Nucleus accumbens (tissue), 56 donors: ENCODE data around the gene TCERG1.
A peak's percentile ranks its signal among the peaks of the same experiment; 100 is the strongest.
"Not testable (repeated sequence)": the region's sequence is repeated elsewhere in the genome, so short reads cannot be mapped to it uniquely, and the experiment has no call there.

Source experiments
- DNase-seq, 56 donors: peaks; one replicate each; lab custom pipeline; 2025; lab: John Stamatoyannopoulos, UW

Gene TCERG1

GRCh38 chr5:146516151-146516475, 69.0 kb downstream of the TCERG1 start, which contains the start of gene GPR151:
Gene GPR151 (minus strand): TSS chr5:146516190. CDS start chr5:146516113, 77 bp downstream.
- peak in 4 of 56 donors; percentile 14 to 27 (median 16) for DNase-seq

GRCh38 chr5:146519554-146519953, 72.4 kb downstream of the TCERG1 start:
- no peak for DNase-seq

GRCh38 chr5:146520731-146521130, 73.6 kb downstream of the TCERG1 start:
- DNase-seq, result no peak

GRCh38 chr5:146521403-146522106, 74.4 kb downstream of the TCERG1 start:
- DNase-seq, result peak in 1 of 56 donors; percentile 13

- no peak for DNase-seq
These were observed 76.6 kb downstream of the TCERG1 start for GRCh38 chr5:146523698-146524097.

GRCh38 chr5:146527785-146528184, 80.7 kb downstream of the TCERG1 start:
- DNase-seq, result no peak

- DNase-seq, result peak in 3 of 56 donors; percentile 0 to 18 (median 3)
These were observed 81.1 kb downstream of the TCERG1 start for GRCh38 chr5:146528236-146528635.

GRCh38 chr5:146529984-146530383, 82.9 kb downstream of the TCERG1 start:
- DNase-seq, result no peak

GRCh38 chr5:146533260-146533857, 86.2 kb downstream of the TCERG1 start:
- peak in 49 of 56 donors; percentile 1 to 85 (median 41) for DNase-seq

- no peak for DNase-seq
These were observed 86.7 kb downstream of the TCERG1 start for GRCh38 chr5:146533882-146534281.

GRCh38 chr5:146538432-146538831, 91.3 kb downstream of the TCERG1 start:
- no peak for DNase-seq

- no peak for DNase-seq
These were observed 92.8 kb downstream of the TCERG1 start for GRCh38 chr5:146539973-146540372.

- no peak for DNase-seq
These were observed 93.3 kb downstream of the TCERG1 start for GRCh38 chr5:146540414-146540813.

GRCh38 chr5:146541958-146542849, 95.1 kb downstream of the TCERG1 start:
- peak in 55 of 56 donors; percentile 0 to 88 (median 47) for DNase-seq

- no peak for DNase-seq
These were observed 97.1 kb downstream of the TCERG1 start for GRCh38 chr5:146544232-146544631.

GRCh38 chr5:146548781-146549449, 101.8 kb downstream of the TCERG1 start:
- DNase-seq, result no peak

- no peak for DNase-seq
These were observed 102.5 kb downstream of the TCERG1 start for GRCh38 chr5:146549615-146550014.

- no peak for DNase-seq
These were observed 106.3 kb downstream of the TCERG1 start for GRCh38 chr5:146553446-146553845.

GRCh38 chr5:146556884-146557283, 109.8 kb downstream of the TCERG1 start:
- not testable (repeated sequence) for DNase-seq

- DNase-seq, result no peak
These were observed 113.2 kb downstream of the TCERG1 start for GRCh38 chr5:146560205-146560812.
